Activated naive CD8-positive, alpha-beta T cell treated with anti-CD3 and anti-CD28 coated beads, Interleukin-2, amount 10 ng/mL, durations not matched to agents 7 days and 5 days (primary cell): Measurements from ENCODE around the gene PCP4L1. TPM values are rescaled to one million over a fixed set of nuclear protein-coding genes. Genes with fewer than 3 reads are reported as not detected.
"Not testable (repeated sequence)": the region's sequence is repeated elsewhere in the genome, so short reads cannot be mapped to it uniquely, and the experiment has no call there.

Source experiments
- ATAC-seq: fragments of 150-1000 bp; cut with Tn5 transposase; one replicate; pipeline ENCODE4 v1.10.0; 2021; ENCODE audit warnings: low read depth, moderate library complexity
- POLR2A ChIA-PET: fragments of 350-600 bp; sonication (Branson Sonifier 250); formaldehyde crosslinking; loops from one replicate; lab custom pipeline; 2021; ENCODE audit warnings: antibody characterized with exemption; lab: Charles Lee
- DNase-seq: peaks from one replicate; pipeline ENCODE4 v3.0.0; 2021
- H3K27ac Mint-ChIP-seq: one replicate; pipeline ENCODE4 v1.8.0; 2022; ENCODE audit warnings: mild to moderate bottlenecking, mixed read lengths
- H3K27me3 Mint-ChIP-seq: one replicate; pipeline ENCODE4 v1.8.0; 2022; ENCODE audit warnings: mild to moderate bottlenecking, moderate library complexity, mixed read lengths
- H3K36me3 Mint-ChIP-seq: one replicate; pipeline ENCODE4 v1.8.0; 2021; ENCODE audit warnings: mild to moderate bottlenecking, mixed read lengths
- H3K4me1 Mint-ChIP-seq: one replicate; pipeline ENCODE4 v1.8.0; 2021; ENCODE audit warnings: mixed read lengths
- H3K4me3 Mint-ChIP-seq: one replicate; pipeline ENCODE4 v1.8.0; 2022; ENCODE audit warnings: mild to moderate bottlenecking, moderate library complexity, mixed read lengths
- H3K9me3 Mint-ChIP-seq: one replicate; pipeline ENCODE4 v1.8.0; 2021; ENCODE audit warnings: mixed read lengths
- total RNA-seq, 2 experiments: library from RNA; stranded (reverse); gene quantifications; one replicate each; pipeline ENCODE4 v1.2.3, GENCODE V29; 2021

The PCP4L1 gene
- total RNA-seq, 2 experiments from 2014 or later: 0.91 to 1.1 TPM

DNA sequence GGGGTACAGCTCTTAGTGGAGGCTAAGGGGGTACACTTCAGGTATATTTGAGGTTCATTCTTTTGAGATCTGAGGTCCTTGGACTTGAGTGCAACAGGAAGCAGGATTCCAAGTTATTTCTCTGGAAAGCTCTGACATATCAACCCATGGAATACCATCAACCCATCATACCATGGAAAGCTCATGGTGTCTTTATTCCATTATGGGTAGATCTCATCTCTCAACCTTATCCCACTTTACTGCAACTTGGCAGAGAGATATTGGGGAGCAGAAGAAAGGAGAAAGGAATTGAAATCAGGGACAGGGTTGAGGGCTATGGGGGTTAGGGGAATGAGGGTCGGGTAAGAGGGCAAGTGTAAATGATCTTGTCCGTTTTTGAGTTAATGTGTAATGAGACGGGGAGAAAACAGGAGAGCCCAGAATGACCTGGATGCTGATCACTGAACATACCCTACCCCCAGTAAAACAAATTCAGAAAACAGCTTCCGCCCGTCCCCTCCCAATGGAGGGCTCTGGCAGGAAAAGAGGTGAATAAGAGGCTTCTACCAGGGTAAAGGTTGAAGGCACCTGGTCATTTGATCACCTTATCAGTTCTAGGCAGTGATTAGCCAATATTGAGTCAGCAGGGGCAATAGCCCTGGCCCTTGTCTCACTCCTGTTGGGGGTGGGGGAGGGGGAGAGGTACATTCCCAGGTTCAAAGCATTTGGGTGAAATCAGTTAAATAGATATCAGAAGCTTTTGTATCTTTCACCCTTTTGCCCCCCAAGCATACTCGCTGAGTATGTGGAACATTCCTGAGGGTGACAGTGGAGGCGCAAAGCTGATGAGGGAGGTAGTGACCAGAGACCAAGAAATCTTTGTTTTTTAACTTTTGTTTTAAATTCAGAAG is 34.5 kb upstream of the PCP4L1 start:
- Mint-ChIP-seq H3K9me3 (no peaks in the 10 kb centered on the region), H3K4me1 (peaks cover 38% of the 10 kb centered on the region), H3K4me3 (no peak overlapping the region), H3K27me3 (no peaks in the 10 kb centered on the region), H3K27ac (peak overlapping the region; percentile 33), H3K36me3 (peaks cover 5% of the 10 kb centered on the region)
- ATAC-seq (no peak), DNase-seq (no peak)
- POLR2A ChIA-PET: interaction anchor here (0.8 to 4.0 kb wide), 4 partner anchors 16 to 42 kb away, joined by 5 to 38 read pairs (median 20); partner anchors contain the start of gene NDUFS2

DNA sequence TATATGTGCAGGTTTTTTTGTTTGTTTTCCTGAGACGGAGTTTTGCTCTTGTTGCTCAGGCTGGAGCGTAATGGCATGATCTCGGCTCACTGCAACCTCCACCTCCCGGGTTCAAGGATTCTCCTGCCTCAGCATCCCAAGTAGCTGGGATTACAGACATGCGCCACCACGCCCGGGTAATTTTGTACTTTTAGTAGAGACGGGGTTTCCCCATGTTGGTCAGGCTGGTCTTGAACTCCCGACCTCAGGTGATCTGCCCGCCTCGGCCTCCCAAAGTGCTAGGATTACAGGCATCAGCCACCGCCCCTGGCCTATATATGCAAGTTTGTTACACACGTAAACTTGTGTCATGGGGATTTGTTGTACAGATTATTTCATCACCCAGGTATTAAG is 33.9 kb upstream of the PCP4L1 start:
- not testable (repeated sequence) for H3K27ac Mint-ChIP-seq

DNA sequence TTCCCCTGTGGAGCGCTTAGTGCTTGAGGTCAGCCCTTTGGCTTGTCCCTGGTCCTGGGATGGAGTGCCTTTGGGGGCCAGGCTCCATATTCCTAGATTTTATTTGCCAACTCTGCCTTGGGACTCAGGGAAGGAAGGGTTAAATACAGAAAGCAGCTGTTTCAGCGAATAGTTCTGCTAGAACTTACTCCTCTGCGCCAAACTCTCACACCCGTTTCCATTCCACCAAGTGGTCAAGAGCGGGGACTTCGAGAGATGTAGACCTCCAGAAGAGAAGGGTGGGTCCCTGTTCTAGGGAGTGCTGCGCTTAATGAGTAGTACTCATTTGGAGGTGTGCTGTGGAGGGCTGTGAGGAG is 33.4 kb upstream of the PCP4L1 start:
- H3K27me3 Mint-ChIP-seq: no peaks in the 10 kb centered on the region
- H3K36me3 Mint-ChIP-seq: peaks cover 3% of the 10 kb centered on the region
- H3K9me3 Mint-ChIP-seq: no peaks in the 10 kb centered on the region
- POLR2A ChIA-PET: interaction anchor here (0.7 to 4.0 kb wide), 18 partner anchors 10 to 175 kb away, joined by 3 to 38 read pairs (median 8); partner anchors contain the start of genes ADAMTS4, FCER1G, NDUFS2 and PPOX
- H3K4me1 Mint-ChIP-seq: peaks cover 32% of the 10 kb centered on the region
- H3K27ac Mint-ChIP-seq: peak overlapping the region; percentile 82
- H3K4me3 Mint-ChIP-seq: peak overlapping the region; percentile 32
- ATAC-seq (no peak), DNase-seq (no peak)

More for the DNA sequence above, 33.9 kb upstream of the PCP4L1 start:
- not testable (repeated sequence) for DNase-seq, H3K9me3 Mint-ChIP-seq, H3K27me3 Mint-ChIP-seq, H3K36me3 Mint-ChIP-seq, ATAC-seq, H3K4me3 Mint-ChIP-seq
- peaks cover 35% of the 10 kb centered on the region for H3K4me1 Mint-ChIP-seq
- POLR2A ChIA-PET: interaction anchor here (1.3 to 4.0 kb wide), 3 partner anchors 22 to 43 kb away, joined by 9 to 38 read pairs (median 24); partner anchors contain the start of gene NDUFS2

DNA sequence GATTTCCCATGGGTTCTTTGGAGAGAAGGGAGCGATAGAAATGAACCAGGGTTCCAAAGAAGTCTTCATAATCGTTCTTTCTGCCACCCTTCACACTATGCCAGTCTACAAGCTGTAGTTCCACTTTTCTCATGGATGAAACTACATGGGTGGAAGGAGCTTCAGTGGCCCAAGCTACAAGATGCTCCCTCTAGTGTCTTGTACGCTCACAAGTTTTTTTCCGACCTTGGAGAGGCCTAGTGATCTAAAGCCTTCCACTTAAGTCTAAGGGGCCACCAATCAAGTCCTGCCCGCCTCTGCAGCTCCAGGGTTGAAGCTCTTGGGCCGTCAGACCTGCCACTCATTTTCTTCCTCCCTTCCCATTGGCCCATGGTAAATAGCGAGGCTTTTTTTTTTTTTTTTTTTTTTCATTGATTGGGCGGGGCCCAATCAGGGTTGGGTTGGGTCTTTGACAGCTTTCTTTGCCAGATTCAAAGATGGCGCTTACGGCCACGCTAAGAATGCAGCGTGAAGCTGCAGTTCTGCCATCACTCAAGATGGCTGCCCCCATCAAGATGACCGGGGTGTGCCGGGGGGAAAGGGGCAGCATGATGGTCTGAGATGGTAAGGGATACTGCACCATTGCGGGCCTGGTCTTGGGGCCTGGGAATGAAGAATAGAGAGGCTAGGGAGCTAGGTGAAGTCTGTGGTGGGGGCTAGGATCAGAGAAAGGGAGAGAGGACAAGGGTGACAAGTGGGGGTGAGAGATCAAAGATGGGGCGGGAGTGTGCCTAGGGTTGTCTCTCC is 32.8 kb upstream of the PCP4L1 start, which contains the start of gene TOMM40L:
TOMM40L (plus strand) TSS at position 527 of the 786 bp plus-strand sequence. CDS start 430 bp downstream, outside the sequence.
- DNase-seq: peak; percentile 81
- Mint-ChIP-seq H3K36me3 (peaks cover 3% of the 10 kb centered on the region), H3K4me3 (peak within 1 kb of the TSS; percentile 99), H3K4me1 (peaks cover 31% of the 10 kb centered on the region), H3K9me3 (no peaks in the 10 kb centered on the region), H3K27ac (peak within 1 kb of the TSS; percentile 97), H3K27me3 (no peaks in the 10 kb centered on the region)
- ATAC-seq: peak; percentile 96
- POLR2A ChIA-PET: interaction anchor here (0.6 to 4.0 kb wide), 22 partner anchors 11 to 174 kb away, joined by 3 to 38 read pairs (median 6); partner anchors contain the start of genes ADAMTS4, FCER1G, NDUFS2 and NIT1

DNA sequence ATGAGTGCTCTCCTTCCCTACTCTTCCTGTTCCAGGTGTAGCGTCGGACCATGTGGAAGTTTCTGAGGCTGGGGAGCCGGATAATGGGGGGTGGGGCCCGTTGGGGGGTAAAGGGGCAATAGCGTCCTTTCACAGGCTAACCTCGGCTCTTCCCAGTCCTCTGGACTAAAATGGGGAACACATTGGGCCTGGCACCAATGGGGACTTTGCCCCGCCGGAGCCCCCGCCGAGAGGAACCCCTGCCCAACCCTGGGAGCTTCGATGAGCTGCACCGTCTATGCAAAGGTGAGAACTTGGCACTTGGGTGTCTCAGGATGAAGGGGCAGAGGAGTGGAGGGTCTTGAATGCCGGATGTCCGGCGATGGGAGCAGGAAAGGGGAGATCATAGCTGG is 32.2 kb upstream of the PCP4L1 start:
- H3K4me1 Mint-ChIP-seq: peaks cover 31% of the 10 kb centered on the region
- ATAC-seq (no peak), DNase-seq (no peak)
- H3K27ac Mint-ChIP-seq: peak overlapping the region; percentile 97
- peaks cover 3% of the 10 kb centered on the region for H3K36me3 Mint-ChIP-seq
- no peaks in the 10 kb centered on the region for H3K9me3 Mint-ChIP-seq
- no peaks in the 10 kb centered on the region for H3K27me3 Mint-ChIP-seq
- POLR2A ChIA-PET: interaction anchor here (0.8 to 4.0 kb wide), 18 partner anchors 11 to 174 kb away, joined by 3 to 38 read pairs (median 6); partner anchors contain the start of genes ADAMTS4, FCER1G, NDUFS2 and NIT1
- peak overlapping the region; percentile 99 for H3K4me3 Mint-ChIP-seq

DNA sequence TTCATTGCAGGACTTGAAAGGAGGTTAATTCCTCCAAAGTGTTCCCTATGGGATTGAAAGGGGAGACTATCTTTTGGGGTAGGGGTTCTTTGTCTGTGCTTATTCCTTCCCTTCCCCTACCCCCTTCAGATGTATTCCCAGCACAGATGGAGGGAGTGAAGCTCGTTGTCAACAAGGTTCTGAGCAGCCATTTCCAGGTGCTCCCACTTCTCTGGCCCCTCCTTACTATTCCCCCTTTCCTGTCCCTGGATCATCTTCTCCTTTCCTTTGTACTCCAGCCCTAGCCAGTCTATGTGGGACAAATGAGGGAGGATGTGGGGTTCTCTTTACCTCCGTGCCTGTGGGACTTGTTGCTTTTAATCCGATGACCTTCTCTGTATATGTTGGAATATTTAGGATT is 31.8 kb upstream of the PCP4L1 start:
- POLR2A ChIA-PET: interaction anchor here (0.8 to 4.0 kb wide), 7 partner anchors 23 to 158 kb away, joined by 3 to 38 read pairs (median 5); partner anchors contain the start of genes NIT1, PFDN2 and PPOX
- H3K9me3 Mint-ChIP-seq: no peaks in the 10 kb centered on the region

DNA sequence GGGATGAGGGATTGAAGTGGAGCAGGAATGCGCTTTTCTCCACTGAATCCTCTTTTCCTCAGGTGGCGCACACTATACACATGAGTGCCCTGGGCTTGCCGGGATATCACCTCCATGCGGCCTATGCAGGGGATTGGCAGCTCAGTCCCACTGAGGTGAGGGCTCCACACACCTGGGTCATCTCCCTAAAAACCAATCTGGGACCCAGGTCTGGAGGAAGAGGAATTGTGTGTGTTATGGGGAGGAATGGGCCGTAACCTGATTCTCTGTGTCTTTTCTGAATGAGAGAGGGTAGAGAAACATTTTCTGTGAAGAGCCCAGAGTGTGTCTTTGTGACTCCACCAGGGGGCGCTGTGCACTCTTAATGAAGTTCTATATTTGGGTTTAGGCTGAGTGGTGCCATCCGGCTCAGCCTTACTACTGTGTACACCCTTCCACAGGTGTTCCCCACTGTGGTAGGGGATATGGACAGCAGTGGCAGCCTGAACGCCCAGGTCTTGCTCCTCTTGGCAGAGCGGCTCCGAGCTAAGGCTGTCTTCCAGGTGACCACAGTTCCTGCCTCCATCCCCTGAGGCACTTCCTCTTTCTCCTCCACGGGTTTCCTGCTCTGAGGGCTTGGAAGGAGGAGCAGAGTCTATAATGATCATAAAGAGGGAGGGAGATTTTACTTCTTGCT is 31.2 kb upstream of the PCP4L1 start:
- Mint-ChIP-seq H3K9me3 (no peaks in the 10 kb centered on the region), H3K27ac (peak overlapping the region; percentile 74), H3K4me3 (peak overlapping the region; percentile 99), H3K4me1 (peaks cover 27% of the 10 kb centered on the region), H3K27me3 (no peaks in the 10 kb centered on the region), H3K36me3 (peaks cover 3% of the 10 kb centered on the region)
- POLR2A ChIA-PET: interaction anchor here (0.8 to 4.0 kb wide), 4 partner anchors 23 to 157 kb away, joined by 3 to 38 read pairs (median 8); no protein-coding TSS in a partner anchor
- peak; percentile 42 for ATAC-seq
- DNase-seq: peak; percentile 88

More for the DNA sequence above, 31.8 kb upstream of the PCP4L1 start:
- H3K36me3 Mint-ChIP-seq: peaks cover 3% of the 10 kb centered on the region
- no peaks in the 10 kb centered on the region for H3K27me3 Mint-ChIP-seq
- H3K4me3 Mint-ChIP-seq: peak overlapping the region; percentile 99
- H3K27ac Mint-ChIP-seq: peak overlapping the region; percentile 97
- ATAC-seq (no peak), DNase-seq (no peak)
- peaks cover 30% of the 10 kb centered on the region for H3K4me1 Mint-ChIP-seq

DNA sequence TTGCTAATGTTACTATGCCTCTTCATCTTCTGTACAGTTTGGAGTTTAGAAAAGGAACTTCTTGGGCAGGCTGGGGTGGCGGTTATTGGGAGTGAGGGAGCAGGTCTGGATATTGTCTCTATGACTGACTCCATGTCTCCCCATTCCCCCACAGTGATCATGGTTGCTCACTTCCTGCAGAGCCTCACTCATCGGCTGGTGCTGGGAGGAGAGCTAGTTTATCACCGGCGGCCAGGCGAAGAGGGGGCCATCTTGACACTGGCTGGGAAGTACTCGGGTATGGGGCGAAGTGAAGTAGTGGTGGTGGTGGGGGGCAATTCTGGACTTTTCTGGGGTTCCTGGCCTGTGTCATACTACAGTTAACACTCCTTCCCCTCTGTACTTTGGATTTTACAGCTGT is 30.5 kb upstream of the PCP4L1 start:
- Mint-ChIP-seq H3K4me1 (peaks cover 27% of the 10 kb centered on the region), H3K9me3 (no peaks in the 10 kb centered on the region), H3K4me3 (peak overlapping the region; percentile 99), H3K36me3 (peaks cover 3% of the 10 kb centered on the region), H3K27me3 (no peaks in the 10 kb centered on the region), H3K27ac (peak overlapping the region; percentile 74)
- POLR2A ChIA-PET: no interaction called here
- DNase-seq (no peak), ATAC-seq (no peak)

DNA sequence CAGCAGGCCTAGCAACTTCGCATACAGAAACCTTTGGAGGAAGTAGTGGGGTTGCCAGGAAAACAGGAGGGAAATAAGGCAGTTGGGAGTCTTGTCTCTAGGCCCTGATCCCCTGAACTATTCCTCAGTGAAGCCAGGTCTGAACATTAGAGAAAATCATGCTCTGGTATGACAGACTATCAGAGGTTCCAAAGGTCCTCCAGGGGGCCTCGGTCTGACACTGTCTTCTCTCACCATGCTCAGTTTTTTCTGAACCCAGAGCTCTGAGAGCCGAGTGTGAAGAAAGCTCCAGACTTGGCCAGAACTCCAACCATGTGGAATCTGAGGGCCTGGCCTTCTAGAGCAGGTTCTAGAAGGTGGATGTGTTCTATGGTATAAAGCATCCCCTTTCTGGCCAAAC is 28.6 kb upstream of the PCP4L1 start:
- Mint-ChIP-seq H3K36me3 (peaks cover 3% of the 10 kb centered on the region), H3K27me3 (no peaks in the 10 kb centered on the region), H3K4me3 (no peak overlapping the region), H3K9me3 (no peaks in the 10 kb centered on the region), H3K27ac (no peak overlapping the region), H3K4me1 (peaks cover 24% of the 10 kb centered on the region)
- DNase-seq (no peak), ATAC-seq (no peak)
- POLR2A ChIA-PET: interaction anchor here (0.9 to 1.3 kb wide), 3 partner anchors 28 to 76 kb away, joined by 3 to 4 read pairs (median 4); partner anchors contain the start of gene NDUFS2

DNA sequence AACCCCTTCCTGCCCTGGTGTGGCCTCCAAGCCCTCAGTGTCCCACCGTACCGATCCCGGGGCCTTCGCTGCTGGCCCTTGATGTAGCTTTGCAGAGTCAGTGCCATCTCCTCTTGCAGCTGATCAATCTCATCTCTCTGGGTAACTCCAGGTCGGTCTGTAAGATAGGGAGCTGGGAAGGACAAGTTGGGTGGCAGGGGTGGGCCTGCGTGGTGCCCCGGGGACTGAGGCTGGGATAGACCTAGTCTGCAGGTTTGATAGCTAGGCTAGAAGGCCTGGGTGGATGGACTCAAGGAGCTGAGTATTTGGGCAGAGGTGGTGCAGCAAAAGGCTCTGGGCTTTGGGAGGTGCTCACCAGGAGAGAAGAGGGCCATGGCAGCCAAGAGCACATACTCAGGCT is 27.8 kb upstream of the PCP4L1 start:
- Mint-ChIP-seq H3K9me3 (no peaks in the 10 kb centered on the region), H3K36me3 (peaks cover 3% of the 10 kb centered on the region), H3K27ac (no peak overlapping the region), H3K4me1 (peaks cover 19% of the 10 kb centered on the region), H3K4me3 (no peak overlapping the region), H3K27me3 (no peaks in the 10 kb centered on the region)
- POLR2A ChIA-PET: interaction anchor here (0.7 to 1.1 kb wide), 5 partner anchors 12 to 75 kb away, joined by 3 to 4 read pairs (median 3); partner anchors contain the start of gene NDUFS2
- DNase-seq (no peak), ATAC-seq (no peak)

DNA sequence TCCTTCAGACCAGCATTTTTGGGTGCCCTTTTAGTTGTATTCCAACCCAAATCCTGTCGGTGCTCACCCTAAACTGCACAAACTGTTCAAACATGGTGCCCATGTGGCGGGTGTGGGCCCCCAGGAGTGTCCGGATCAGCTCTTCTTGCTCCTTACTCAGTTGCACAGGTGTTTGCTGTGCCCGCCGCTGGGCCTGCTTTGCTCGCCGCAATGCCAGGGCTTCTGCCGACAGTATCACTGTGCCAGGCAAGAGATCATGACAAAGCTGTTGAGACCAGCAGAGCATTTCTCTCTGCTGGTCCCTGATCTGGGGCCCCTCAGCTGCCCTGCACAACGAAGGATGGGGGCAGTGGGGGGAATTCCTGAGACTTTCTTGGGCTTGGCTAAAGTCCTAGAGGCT is 25.4 kb upstream of the PCP4L1 start:
- Mint-ChIP-seq H3K9me3 (no peaks in the 10 kb centered on the region), H3K27ac (no peak overlapping the region), H3K4me3 (no peak overlapping the region), H3K27me3 (no peaks in the 10 kb centered on the region), H3K4me1 (peaks cover 3% of the 10 kb centered on the region), H3K36me3 (peaks cover 3% of the 10 kb centered on the region)
- DNase-seq: no peak
- no peak for ATAC-seq
- POLR2A ChIA-PET: interaction anchor here (0.6 kb wide), 1 partner anchor 840 kb away, joined by 3 read pairs; no protein-coding TSS in a partner anchor
